GM18505 (cell line): Measurements from ENCODE around the gene ITPR2.

Experiments used
- ATAC-seq: cut with Tn5 transposase; IDR thresholded peaks from one replicate; pipeline ENCODE4 v1.9.1; 2021; ENCODE audit not compliant: unreplicated experiment
- POLR2A ChIP-seq: IDR thresholded peaks from 4 replicates; pipeline ENCODE4 v1.6.1; 2011; ENCODE audit warnings: borderline replicate concordance; ENCODE audit not compliant: insufficient read depth, insufficient read length; ENCODE audit errors: extremely low read depth

ITPR2 gene

DNA sequence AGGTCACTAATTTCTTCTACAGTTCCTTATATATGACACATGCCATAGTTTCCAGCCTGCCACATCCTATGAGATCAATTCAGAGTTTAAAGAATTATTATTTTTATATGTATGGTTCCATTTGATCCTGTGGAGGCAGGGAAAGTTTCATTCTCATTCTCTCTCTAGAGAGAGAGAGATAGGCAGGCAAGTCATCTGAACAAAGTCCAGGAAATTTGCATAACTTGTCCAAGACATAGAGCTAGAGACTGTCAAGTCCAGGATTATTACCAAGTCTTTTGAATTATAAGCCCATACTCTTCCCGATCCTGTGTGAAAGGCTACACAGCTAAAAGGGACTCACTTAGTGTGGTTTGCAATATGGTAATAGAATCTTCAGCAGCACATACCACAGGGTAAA, 422.3 kb downstream of the ITPR2 start:
- no peak for TF ChIP-seq POLR2A
- no peak for ATAC-seq

DNA sequence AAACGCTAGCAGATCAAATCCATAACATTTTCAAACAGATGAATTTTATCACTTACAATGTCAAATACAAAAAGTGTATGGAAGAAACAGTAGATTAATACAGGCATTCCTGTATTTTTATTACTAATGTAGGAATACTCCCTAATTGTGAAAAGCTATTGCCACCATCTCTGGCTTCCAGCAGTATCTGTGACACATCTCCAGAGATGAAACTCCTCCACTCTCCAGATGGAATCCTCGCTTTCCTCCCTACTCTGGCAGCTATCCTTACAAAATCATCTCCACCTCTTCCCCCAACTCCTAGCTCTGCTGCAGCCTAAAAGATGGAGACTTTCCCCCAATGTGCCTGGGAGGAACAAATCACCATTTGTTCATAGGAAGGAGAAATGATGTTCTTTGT, 426.2 kb downstream of the ITPR2 start:
- no peak for TF ChIP-seq POLR2A
- no peak for ATAC-seq

DNA sequence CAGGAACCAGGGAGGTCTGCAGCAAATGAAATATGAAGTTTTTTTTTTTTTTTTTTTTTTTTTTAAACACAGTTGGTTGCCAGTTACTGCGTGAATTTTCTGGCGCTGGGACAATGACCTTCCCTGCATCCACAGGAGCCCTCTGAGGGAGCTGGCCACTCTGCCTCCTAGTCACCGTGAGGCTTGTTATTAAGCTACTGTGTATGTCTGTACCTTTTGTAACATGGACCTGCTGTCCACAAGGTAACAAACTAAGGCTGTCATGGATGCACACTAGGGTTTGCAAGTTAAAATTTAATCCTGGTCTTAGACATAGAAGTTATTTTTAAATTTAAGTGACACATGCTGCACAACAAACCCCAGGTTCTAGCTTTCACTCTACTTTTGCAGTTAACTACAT, 426.6 kb downstream of the ITPR2 start:
- TF ChIP-seq POLR2A: no peak
- no peak for ATAC-seq

DNA sequence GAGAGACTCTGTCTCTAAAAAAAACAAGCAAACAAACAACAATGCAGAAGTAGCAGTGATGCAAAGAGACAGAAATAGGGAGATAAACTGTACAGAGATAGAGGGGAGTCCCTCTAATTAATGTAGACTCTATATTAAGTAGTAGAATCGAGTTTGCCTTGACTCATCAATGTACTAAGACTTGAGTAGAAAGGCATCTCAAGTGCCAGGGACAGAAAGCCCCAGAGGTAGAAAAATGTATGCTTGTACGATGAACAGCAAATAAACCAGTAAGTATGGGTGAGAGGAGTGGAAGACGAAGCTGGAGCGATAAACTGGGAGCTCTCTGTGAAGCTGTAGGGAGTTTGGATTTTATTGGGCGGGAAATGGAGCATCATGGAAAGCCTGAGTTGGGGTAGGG, 429.4 kb downstream of the ITPR2 start:
- TF ChIP-seq POLR2A: no peak
- no peak for ATAC-seq

DNA sequence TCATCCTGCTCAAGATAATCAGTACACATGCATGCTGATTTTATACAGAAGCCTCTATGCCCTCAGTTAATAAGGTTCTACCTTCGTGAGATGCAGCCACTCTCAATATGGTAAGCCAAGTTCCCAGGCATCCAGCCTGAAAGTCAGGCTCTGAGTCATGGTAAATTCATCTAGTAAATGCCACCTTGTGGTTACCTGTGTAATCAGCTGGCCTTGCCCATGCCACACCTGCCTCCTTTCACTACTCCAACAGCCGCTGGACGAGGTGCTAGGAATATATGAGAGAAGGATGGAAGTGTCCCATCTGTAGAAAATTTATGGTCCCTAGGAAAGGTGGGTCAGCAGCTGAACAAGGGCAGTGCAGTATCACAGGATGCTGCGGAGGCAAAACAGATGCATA, 430.3 kb downstream of the ITPR2 start:
- no peak for ATAC-seq
- TF ChIP-seq POLR2A: no peak

DNA sequence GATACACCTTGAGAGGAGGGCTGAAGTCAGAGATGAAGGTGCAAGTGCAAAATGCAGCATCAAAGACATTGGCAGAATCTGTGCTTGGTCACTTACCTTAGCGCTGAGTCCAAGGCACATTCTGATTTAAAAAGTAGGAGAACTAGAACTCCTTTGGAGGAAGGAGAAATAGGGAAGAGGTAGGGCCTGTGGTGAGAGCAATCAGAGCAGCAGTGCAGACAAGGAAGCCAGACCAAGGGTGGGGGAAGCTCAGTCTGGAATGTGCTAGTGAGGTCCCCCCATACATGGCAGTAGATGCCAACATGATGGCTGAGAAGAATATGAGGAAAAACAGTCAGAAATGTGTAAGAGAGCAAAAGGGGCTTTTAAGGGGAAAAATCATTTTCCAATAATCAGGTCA, 431.1 kb downstream of the ITPR2 start:
- ATAC-seq: no peak
- TF ChIP-seq POLR2A: no peak

DNA sequence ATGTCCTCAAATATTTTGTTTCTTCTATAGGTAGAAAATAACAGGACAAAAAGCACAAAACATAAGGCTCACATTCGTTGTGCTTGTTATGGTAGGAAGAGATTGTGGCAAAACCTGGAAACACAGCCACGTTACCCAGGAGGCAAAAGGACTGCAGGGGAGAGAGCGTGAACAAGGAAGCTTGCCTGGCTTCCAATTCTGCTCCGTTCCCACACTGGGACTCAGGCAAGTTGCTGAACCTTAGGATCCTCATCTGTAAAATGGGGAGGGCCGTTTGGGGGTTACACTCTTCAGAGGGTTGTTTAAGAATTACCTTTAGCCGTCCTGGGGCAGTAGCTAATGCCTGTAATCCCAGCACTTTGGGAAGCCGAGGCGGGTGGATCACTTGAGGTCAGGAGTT, 432.4 kb downstream of the ITPR2 start:
- ATAC-seq: no peak

DNA sequence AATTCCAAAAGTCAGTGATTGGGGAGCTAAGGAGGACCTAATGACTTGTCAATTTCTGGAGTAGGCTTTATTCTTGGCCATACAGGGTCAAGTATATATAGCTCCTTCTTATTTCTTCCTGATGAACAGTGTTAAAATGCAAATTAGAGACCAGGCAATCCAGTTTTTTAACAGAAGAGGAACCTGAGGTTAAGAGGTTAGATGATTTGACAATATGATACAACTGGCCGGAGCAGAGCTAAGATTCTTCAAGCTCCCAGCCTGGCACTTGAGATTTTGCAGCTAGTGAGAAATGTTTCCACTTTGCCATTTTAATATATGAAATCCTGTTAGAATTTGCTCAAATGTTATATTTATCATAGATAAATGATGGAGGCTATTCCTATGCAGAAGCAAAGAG, 433.6 kb downstream of the ITPR2 start:
- TF ChIP-seq POLR2A: no peak
- no peak for ATAC-seq

More for the DNA sequence above, 432.4 kb downstream of the ITPR2 start:
- no peak for TF ChIP-seq POLR2A

DNA sequence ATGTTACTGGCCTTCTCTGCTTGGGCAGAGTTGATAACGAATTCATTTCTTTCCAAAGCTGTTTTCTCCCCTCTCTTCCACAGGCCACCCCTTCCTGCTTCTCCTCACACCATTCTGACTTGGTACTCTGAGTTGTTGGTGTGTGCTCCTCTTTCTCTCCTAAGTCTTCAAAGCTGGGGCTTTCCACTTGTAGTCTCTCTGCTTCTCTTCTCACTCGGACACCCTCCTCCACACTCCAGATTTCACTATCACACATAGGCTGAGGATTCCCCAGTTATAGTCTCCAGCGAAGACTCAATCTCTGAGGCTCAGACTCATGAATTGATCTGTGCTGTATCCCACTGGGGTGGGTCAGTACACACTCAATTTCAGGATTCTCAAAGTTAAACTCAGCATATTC, 436.6 kb downstream of the ITPR2 start:
- ATAC-seq: no peak
- no peak for TF ChIP-seq POLR2A

DNA sequence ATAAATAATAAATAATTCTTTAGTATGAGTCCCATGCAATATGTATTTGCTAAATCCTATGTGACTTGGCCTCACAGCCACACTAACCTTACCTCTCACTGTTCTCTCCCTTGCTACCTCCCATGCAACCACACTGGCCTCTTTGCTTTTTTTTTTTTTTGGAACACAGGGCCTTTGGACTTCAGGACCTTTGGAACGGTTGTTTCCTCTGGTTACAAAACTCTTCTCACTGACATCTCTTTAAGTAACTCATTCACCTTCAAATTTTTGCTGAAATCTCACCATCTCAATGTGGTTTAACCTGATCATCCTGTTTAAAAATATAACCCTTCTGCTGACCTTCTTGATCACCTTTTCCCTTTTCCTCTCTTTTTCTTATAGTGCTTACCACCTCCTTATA, 443.7 kb downstream of the ITPR2 start:
- ATAC-seq: no peak
- no peak for TF ChIP-seq POLR2A

DNA sequence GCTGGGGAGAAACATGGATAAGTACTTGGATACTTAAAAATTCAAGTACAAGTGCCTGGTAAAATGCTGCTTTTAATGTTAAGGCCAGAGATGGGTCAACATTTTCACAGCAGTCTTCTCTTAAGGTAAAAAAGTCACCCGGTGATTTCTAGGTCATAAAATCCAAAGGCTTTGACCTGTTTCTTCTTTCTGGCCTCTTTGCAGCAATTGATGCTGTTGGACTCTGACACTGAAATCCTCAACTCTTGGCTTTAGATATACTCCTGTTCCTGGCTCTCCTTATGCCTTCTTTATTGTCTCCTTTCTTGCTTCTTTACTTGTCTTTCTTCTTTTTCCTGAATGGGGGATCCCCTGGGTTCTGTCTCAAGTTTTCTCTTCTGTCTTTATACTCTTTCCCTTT, 448.5 kb downstream of the ITPR2 start:
- no peak for TF ChIP-seq POLR2A
- no peak for ATAC-seq

DNA sequence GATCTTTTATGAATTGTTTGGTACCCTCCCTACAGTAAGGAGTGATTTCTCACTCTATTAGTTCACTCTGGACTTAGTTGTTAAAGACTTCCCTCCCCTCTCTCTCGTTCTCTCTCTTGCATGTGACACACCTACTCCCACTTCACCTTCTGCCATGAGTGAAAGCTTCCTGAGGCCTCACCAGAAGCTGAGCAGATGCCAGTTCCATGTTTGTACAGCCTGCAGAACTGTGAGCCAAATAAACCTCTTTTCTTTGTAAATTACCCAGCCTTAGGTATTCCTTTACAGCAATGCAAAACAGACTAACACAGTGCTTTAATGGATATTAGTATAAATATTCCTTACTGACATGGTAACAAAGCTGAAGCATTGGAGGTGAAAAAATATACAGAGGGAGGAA, 450.0 kb downstream of the ITPR2 start:
- no peak for ATAC-seq
- TF ChIP-seq POLR2A: no peak

DNA sequence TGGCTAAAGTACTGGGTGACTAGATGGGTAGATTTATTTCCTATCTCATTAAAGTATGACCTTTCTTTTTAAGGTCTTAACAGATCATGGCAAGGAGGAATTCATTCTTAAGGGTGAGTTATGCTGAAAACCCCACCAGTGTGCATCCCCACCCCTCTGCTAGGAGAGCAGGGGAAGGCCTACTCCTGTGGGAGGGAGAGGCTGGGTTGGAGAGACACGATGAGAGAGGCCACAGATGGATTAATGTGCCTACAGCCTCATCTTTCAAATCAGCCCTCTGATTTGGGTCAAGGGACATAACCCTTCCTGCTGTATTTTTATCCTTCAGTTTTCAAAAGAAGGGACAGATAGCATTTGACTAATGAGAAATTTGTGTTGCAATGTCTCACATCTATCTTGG, 452.1 kb downstream of the ITPR2 start:
- ATAC-seq: no peak

DNA sequence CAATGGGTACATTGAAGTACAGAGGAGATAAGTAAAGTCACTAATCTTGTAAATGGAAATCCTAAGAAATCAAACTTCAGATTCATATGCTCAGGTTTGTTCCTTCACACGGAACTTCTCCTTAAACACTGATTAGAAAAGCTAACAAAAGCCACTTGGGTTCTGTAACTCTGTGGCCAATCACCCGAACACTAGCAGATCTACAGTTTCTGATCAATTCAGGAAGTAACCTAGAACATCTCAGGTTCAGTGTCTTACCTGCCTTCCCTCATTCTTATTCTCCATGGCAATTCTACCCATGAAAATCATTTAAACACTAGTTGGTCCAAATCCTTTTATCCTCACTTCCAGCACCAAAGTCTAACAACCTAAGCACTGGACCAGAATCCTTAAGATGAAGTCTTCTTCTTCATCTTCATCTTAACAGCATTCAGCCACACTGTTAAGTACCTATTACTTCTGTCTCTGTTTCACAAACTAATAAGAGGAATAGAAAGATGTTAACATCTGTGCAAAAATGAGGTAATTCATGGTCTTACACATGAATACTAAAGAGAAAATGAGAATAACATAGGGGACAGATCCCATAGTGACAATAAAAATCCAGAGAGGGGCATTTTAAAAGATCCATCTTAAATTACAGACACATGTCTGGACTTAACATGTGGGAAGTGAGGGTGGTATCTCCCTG, 453.1 kb downstream of the ITPR2 start:
- no peak for TF ChIP-seq POLR2A
- ATAC-seq: no peak

More for the DNA sequence above, 452.1 kb downstream of the ITPR2 start:
- no peak for TF ChIP-seq POLR2A

DNA sequence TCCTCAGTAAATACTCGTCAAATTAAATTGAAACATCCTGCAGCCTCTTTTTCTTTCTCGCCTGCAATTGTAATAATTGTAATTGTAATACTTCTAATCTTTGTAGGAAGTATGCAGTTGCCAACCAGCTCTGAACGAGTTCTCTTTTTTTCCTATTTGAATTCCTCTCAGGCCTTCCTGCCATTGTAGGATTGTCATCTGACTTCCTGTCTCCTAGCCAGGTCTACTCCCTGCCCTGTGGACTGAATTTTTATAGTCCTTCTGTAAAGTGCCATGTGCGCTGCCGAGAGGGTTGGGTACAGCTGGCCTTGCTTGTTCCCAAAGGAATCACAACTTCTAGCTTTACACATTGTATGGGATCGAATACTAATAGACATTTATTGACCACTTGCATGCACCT, 454.3 kb downstream of the ITPR2 start:
- no peak for ATAC-seq
- TF ChIP-seq POLR2A: no peak
